Fibroblast of skin of right quadriceps (primary cell): Measurements from ENCODE around the gene INSRR.

ENCODE experiments used
- DNase-seq: peaks from one replicate; pipeline ENCODE4 v3.0.0-alpha.2; 2013

The INSRR gene

GRCh38 chr1:156858959-156859522 is at the start of gene INSRR:
Gene INSRR, minus strand, starts transcription at chr1:156859117. Its CDS starts 496 bp downstream, at chr1:156858621.
- no peak for DNase-seq

DNA sequence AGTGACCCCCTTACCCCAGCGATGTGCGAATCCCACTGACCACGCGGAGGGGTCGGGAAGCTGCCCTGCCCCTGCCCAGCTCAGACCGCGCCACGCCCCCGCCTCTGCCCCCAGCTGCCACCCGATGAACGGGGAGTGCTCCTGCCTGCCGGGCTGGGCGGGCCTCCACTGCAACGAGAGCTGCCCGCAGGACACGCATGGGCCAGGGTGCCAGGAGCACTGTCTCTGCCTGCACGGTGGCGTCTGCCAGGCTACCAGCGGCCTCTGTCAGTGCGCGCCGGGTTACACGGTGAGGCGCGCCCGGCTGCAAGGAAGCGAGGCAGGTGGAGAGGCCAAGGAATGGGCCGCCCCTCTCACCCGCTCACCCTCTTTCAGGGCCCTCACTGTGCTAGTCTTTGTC is 49.6 kb upstream of the INSRR start:
- DNase-seq = no peak

DNA sequence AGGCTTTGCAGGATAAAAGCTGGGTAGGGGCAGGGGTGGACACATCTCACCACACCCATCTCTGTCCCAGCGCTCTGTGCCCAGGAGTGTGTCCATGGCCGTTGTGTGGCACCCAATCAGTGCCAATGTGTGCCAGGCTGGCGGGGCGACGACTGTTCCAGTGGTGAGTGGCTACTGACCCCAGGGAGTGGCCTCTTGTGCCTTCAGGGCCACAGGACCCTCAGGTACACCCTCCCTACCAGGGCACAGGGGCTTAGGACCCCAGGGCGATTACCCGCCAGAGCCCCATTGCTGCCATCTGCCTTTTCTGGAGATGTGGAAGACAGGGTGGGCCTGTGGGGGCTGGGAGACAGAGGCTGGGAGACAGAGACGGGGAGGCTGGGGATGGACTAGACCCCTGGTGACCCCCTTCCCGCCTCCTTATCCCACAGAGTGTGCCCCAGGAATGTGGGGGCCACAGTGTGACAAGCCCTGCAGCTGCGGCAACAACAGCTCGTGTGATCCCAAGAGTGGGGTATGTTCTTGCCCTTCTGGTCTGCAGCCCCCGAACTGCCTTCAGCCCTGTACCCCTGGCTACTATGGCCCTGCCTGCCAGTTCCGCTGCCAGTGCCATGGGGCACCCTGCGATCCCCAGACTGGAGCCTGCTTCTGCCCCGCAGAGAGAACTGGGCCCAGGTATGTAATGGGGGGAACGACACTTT is 47.4 kb upstream of the INSRR start:
- DNase-seq = no peak

DNA sequence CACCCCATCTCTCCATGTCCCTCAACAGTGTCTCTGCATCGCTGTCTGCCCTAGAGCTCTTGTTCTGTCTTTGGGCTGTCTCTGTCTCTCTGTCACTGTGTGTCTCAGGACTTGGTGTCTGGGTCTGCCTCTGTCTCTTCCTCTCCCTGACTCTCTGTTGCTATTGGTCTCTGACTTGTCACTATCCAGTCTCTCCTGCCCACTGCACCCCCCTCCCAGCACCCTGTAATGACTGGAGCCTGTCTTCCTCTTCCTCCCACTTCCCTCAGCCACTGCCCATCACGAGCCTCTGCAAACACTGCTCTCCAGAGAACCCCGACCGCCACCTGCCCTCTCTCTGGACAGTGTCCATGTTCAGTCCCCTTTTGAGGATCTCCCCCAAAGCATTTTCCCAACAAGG is 46.7 kb upstream of the INSRR start:
- no peak for DNase-seq

- no peak for DNase-seq
Measured at GRCh38 chr1:156905176-156905575, 46.3 kb upstream of the INSRR start.

- no peak for DNase-seq
Measured at GRCh38 chr1:156904187-156904959, 45.5 kb upstream of the INSRR start.

- no peak for DNase-seq
Measured at GRCh38 chr1:156903328-156904091, 44.6 kb upstream of the INSRR start.

- peak; percentile 82 for DNase-seq
Measured at GRCh38 chr1:156901966-156902915, 43.3 kb upstream of the INSRR start.

DNA sequence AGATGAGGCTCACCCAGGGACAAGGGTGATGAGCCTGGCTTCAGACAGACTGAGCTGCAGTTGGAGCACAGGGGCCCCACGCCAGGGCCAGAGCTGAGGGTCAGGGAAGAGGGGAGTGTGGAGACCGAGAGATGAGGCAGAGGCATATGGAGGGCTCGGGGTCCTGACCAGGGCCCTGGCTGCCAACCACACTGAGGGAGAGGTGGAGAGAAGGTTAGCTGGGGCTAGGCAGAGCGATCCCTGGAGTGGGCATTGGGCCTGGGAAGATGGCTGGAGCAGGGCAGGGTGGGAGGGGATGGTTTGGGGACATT is 42.6 kb upstream of the INSRR start:
- DNase-seq = no peak

GRCh38 chr1:156900896-156901589 is 42.1 kb upstream of the INSRR start:
- no peak for DNase-seq

DNA sequence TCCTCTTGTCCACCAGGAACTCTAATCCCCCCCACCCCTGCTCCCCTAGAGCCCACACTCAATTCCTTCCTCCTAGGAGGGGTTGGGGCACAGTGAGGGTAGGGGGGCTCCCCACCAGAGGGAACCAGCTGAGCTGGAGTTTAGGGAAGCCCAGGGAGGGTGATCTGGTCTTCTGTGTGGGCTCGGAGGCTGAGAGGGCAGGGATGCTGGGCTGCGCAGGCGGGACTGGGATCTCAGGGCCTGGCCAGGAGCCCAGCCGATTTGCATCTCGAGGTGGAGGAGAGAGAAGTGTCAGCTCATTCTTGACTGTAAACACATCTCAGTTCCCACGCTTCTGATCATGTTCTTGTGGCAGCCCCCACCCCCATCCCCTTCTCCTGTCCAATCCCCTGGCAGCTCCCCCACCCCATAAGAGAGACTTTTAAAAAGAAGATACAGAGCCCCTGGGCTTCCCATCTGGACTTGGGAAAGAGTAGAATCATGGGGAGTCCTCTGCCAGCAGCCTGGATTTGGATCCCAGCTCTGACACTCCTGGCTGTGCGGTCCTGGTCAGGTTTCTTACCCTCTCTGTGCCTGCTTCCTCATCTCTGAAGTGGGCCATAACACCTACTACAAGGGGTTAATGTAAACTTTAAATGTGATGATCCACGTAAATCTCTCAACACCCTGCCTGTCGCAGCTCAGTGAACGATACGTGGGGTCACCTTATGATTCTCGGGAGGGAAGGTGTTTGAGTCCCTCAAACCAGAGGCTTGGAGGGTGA is 41.2 kb upstream of the INSRR start:
- DNase-seq = peak; percentile 77

- no peak for DNase-seq
Measured at GRCh38 chr1:156898971-156899664, 40.2 kb upstream of the INSRR start.

DNA sequence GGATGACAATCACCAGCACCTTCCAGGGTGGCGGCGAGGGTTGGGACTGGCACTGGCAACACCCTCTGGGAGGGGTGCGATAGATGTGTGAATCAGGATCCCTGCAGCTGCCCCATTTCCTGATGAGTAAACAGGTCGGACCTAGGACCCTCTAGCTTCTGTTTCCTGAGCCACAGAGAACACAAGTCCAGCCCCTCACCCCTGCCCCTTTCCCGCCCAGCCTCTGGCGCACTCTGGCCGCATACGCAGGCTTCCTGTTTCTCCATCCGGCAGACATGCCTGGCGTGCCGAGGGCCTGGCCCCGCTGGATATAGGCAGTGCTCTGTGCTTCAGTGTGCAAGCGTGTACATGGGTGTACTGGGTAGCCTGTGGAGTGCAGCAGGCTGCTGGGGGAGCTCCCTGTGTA is 39.2 kb upstream of the INSRR start:
- DNase-seq = peak; percentile 70

- DNase-seq = peak; percentile 72
Measured at GRCh38 chr1:156897078-156897825, 38.3 kb upstream of the INSRR start.

DNA sequence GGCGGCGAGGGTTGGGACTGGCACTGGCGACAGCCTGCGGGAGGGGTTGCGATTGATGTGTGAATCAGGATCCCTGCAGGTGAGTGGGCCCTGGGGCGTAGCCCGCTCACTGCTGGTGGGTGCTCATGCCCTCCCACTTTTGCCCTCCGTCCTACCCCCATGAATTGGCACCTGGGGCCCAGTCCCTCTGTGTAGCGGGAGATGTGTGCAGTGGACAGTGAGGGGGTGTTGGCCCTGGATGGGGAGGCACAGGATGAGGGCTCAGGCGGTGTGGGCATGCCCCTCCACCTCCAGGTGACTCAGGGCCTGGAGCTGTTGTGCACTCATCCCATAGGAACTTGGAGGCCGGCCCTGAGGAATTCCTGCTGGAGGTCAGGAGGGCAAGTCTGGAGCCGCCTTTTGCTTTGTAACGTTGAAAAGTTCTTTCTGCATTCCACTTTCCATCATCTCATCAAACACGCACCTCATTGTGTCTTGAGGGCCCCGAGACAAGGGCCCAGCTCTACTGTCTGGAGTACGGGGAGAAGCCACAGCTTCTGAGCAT is 37.6 kb upstream of the INSRR start:
- DNase-seq = peak; percentile 93

DNA sequence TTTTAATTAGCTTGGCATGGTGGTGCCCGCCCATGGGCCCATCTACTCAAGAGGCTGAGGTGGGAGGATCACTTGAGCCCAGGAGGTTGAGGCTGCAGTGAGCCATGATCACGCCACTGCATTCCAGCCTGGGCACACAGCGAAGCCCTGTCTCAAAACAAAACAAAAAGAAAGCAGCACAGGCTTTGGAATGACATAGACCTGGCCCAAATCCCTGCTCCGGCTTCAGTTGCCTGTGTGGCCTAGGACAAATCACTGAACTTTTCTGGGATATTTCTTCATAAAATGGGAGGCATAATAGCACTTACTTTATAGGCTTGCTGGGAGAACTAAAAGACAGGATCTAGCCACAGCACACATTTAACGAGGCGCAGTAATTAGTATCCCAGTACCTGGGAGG is 37.0 kb upstream of the INSRR start:
- no peak for DNase-seq

- no peak for DNase-seq
Measured at GRCh38 chr1:156895455-156895812, 36.5 kb upstream of the INSRR start.

DNA sequence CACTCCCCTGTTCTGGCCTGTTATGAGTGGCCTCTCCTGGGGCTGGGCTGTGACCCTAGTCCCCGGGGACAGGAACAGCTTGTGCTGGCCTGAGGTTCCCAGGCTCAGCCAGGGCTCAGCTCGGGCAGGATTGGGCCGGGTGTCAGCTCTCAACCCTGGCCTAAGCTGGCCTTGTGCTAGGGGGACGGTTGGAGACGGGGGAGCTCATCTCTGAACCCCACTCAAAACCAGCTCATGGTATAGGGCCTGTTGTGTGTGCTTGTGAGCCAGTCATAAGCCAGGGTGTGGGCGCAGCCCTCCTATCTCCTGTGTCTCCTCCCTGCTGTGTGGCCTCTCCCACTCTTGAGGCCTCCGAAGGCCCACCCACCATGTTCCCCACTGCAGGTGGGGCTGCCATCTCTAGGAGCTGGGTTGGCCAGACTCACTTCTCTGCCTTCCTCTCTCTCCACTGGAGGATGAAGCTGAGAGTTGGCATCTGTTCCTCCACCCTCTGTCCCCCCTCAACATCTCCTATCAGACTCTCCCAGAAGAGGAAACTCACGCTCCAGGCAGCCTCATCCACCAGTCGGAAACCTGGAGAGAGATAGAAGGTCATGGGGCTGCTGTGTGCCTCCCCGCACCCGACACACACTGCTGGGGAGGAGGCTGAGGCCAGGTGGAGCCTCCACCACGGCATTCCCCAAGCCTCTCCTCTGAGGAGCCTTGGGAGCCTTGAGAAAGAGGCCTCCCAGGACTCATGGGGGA is 36.0 kb upstream of the INSRR start:
- peak; percentile 60 for DNase-seq

DNA sequence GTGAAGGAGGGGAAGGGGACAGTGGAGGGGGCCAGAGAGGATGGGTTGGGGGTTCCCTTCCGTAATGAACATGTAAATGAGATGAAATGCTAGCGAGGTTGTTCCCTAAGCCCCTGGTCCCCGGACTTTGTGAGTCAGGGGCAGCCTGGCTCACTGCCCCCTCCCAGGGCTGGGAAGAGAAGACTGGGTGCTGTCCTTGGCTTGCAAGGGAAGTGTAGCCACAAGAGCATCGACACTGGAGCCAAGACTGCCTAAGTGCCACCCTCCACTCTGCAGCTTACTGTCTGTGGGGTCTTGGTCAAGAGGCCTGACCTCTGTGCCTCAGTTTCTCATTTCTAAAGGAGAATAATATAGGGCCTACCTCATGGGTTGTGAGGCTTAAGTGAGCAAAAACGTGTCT is 35.1 kb upstream of the INSRR start:
- no peak for DNase-seq
